K562 (cell line): ENCODE results near the gene FYB1. TPM values are rescaled to one million over a fixed set of nuclear protein-coding genes. Genes with fewer than 3 reads are reported as not detected.

Experiments
- ATAC-seq: fragments of 200-7000 bp; cut with Tn5 transposase; 3 replicates; pipeline ENCODE4 v1.9.1; 2020; ENCODE audit warnings: moderate library complexity
- BruUV-seq: library from RNA; stranded (reverse); fragments of 400-500 nt; replicated peaks from 2 replicates; lab custom pipeline; 2021; lab: Mats Ljungman, UMichigan
- CTCF ChIA-PET: fragments of 300-600 bp; formaldehyde crosslinking; extraction: SDS; loops from one replicate; lab custom pipeline; 2021; ENCODE audit warnings: low intra/inter-chr PET ratio; lab: Yijun Ruan, JAX
- POLR2A ChIA-PET: fragments of 300-600, 350-650 bp; sonication (Branson Sonifier 250); formaldehyde crosslinking; extraction: SDS; loops from one replicate; lab custom pipeline; 2021; ENCODE audit warnings: antibody characterized with exemption, inconsistent platforms; lab: Yijun Ruan, JAX
- DNase-seq, 4 experiments: peaks; one replicate each; pipeline versions ENCODE4 v3.0.0 to v3.0.0-alpha.2; 2011 to 2018; ENCODE audit warnings: low spot score in 3 of 4, mixed read lengths in 3 of 4; ENCODE audit errors: extremely low read depth in 1 of 4
- FAIRE-seq: peaks from 2 replicates; lab custom pipeline; 2011; peaks lifted over from hg19 to GRCh38; lab: Jason Lieb, UNC
- H2AFZ ChIP-seq: 2 replicates; pipeline ENCODE4 v1.6.0; 2011; ENCODE audit warnings: low read depth, low read length, control low read depth, inconsistent platforms
- H3K27ac ChIP-seq: fragments of 200-600 bp; 3 replicates; pipeline ENCODE4 v1.8.0; 2011; ENCODE audit warnings: low read depth, mild to moderate bottlenecking, control low read depth, inconsistent platforms, low read length, moderate library complexity, mixed read lengths; ENCODE audit errors: extremely low read depth
- H3K27me3 ChIP-seq, 2 experiments: fragments of 300-600 bp in 1 of 2; 2 replicates in 1 of 2; 3 replicates in 1 of 2; pipeline versions ENCODE4 v1.6.0 to v1.8.0; 2011; ENCODE audit warnings: inconsistent platforms in 2 of 2, low read length in 2 of 2, mild to moderate bottlenecking in 1 of 2, mixed read lengths in 1 of 2, moderate library complexity in 1 of 2; ENCODE audit not compliant: control insufficient read depth in 2 of 2, insufficient read depth in 2 of 2
- H3K36me3 ChIP-seq: fragments of 300-600 bp; 3 replicates; pipeline ENCODE4 v1.8.0; 2011; ENCODE audit warnings: mild to moderate bottlenecking, low read length, inconsistent platforms; ENCODE audit not compliant: control insufficient read depth, insufficient read depth
- H3K4me1 ChIP-seq, 2 experiments: fragments of 200-600 bp in 1 of 2; replicated peaks in 1 of 2; 2 replicates in 1 of 2; 3 replicates in 1 of 2; pipeline versions ENCODE4 v1.5.1 to v1.8.0; 2011; ENCODE audit warnings: inconsistent platforms in 2 of 2, low read length in 2 of 2, mild to moderate bottlenecking in 1 of 2, mixed read lengths in 1 of 2, moderate library complexity in 1 of 2; ENCODE audit not compliant: control insufficient read depth in 2 of 2, insufficient read depth in 2 of 2
- H3K4me2 ChIP-seq: 2 replicates; pipeline ENCODE4 v1.6.1; 2011; ENCODE audit warnings: low read length, control low read depth, inconsistent platforms, mixed read lengths; ENCODE audit not compliant: insufficient read depth
- H3K4me3 ChIP-seq: fragments of 200-600 bp; sonication (generic), shearing (Covaris generic); 2 replicates; pipeline ENCODE4 v1.5.1; 2016; ENCODE audit warnings: control low read depth, inconsistent platforms
- H3K79me2 ChIP-seq: fragments of 200-600 bp; 3 replicates; pipeline ENCODE4 v1.8.0; 2011; ENCODE audit warnings: low read length, inconsistent platforms; ENCODE audit not compliant: control insufficient read depth, insufficient read depth
- H3K9ac ChIP-seq, 2 experiments: 2 replicates each; pipeline versions ENCODE4 v1.6.0 to v1.6.1; 2011; ENCODE audit warnings: low read depth in 2 of 2, low read length in 2 of 2, control low read depth in 1 of 2, inconsistent platforms in 1 of 2, mild to moderate bottlenecking in 1 of 2, mixed read lengths in 1 of 2; ENCODE audit not compliant: insufficient read depth in 1 of 2
- H3K9me1 ChIP-seq: one replicate; pipeline ENCODE4 v1.6.0; 2011; ENCODE audit warnings: inconsistent platforms, mild to moderate bottlenecking, low read length, moderate library complexity; ENCODE audit not compliant: control insufficient read depth, insufficient read depth
- H3K9me3 ChIP-seq: replicated peaks from 2 replicates; pipeline ENCODE4 v1.5.1; 2011; ENCODE audit warnings: low read depth, low read length, inconsistent platforms; ENCODE audit not compliant: control insufficient read depth, insufficient read depth
- H4K20me1 ChIP-seq: replicated peaks from 2 replicates; pipeline ENCODE4 v1.6.1; 2011; ENCODE audit warnings: low read length, inconsistent platforms, mixed read lengths; ENCODE audit not compliant: control insufficient read depth, insufficient read depth
- ATF2 ChIP-seq: sonication (generic); formaldehyde crosslinking; IDR thresholded peaks from 2 replicates; pipeline ENCODE4 v1.8.1; 2022; ENCODE audit warnings: missing genetic modification reagents
- BACH1 ChIP-seq: fragments of 200-800 bp; sonication (Bioruptor generic); IDR thresholded peaks from 2 replicates; pipeline ENCODE4 v1.6.1; 2016; ENCODE audit warnings: missing genetic modification characterization, missing compliant biosample characterization
- CREB3 ChIP-seq: fragments of 450-650 bp; conservative IDR thresholded peaks from 2 replicates; pipeline ENCODE4 v1.6.1; 2016; ENCODE audit warnings: missing genetic modification characterization, low read depth, mild to moderate bottlenecking, missing compliant biosample characterization, moderate library complexity
- GATAD2B ChIP-seq: fragments of 450-650 bp; IDR thresholded peaks from 2 replicates; pipeline ENCODE4 v1.6.1; 2017; ENCODE audit warnings: mild to moderate bottlenecking, borderline replicate concordance
- HMG20B ChIP-seq: fragments of 250-450 bp; sonication (Bioruptor Pico); IDR thresholded peaks from 2 replicates; pipeline ENCODE4 v1.5.0; 2021; ENCODE audit warnings: mild to moderate bottlenecking
- PTTG1 ChIP-seq: fragments of 450-650 bp; IDR thresholded peaks from 2 replicates; pipeline ENCODE4 v1.6.1; 2016; ENCODE audit warnings: low read depth, mild to moderate bottlenecking, missing genetic modification characterization, missing compliant biosample characterization
- WGBS: fragments of 100-300 bp; shearing (Covaris generic); methylation state at CpG from one replicate; pipeline ENCODE4 v1.1.6; 2016; ENCODE audit warnings: low coverage, mixed read lengths; ENCODE audit not compliant: insufficient coverage; ENCODE audit errors: missing lambda C conversion rate; 5-methylcytosine and 5-hydroxymethylcytosine counted together
- in situ Hi-C: fragments of 300-500 bp; cut with MboI; formaldehyde crosslinking; loops from 4 replicates; pipeline ENCODE4 v1.15.0; 2018; ENCODE audit warnings: inconsistent platforms, mixed read lengths
- intact Hi-C: fragments of 100-400 bp; cut with micrococcal nuclease; formaldehyde crosslinking; loops from 2 replicates; pipeline ENCODE4 v1.14.2; 2022
- polyA plus RNA-seq, 8 experiments: library from polyadenylated mRNA; depleted of rRNA in 4 of 8; stranded (reverse) in 5 of 8; unstranded in 3 of 8; fragments of >200 nt; fragmentation: Nextera tagmentation in 2 of 8; fragmentation: Illumina TruSeq in 1 of 8; extraction: Ambion mirVana in 2 of 8; extraction: Trizol in 1 of 8; gene quantifications; 2 replicates each; pipeline versions ENCODE4 v1.2.1 to v1.2.3, GENCODE V29; 2011 to 2014; ENCODE audit warnings: inconsistent platforms in 1 of 8, missing spikeins in 1 of 8
- total RNA-seq, 7 experiments: library from RNA; depleted of rRNA in 6 of 7; stranded (reverse); fragments of >200 nt in 6 of 7; fragmentation: Illumina TruSeq in 2 of 7; extraction: Trizol in 2 of 7; gene quantifications; 2 replicates each; pipeline versions ENCODE4 v1.2.1 to v1.2.3, GENCODE V29; 2011 to 2021; ENCODE audit warnings: low replicate concordance in 1 of 7

The FYB1 gene
- total and polyA plus RNA-seq, 9 of the 15 experiments (the other 6 are each of a cell fraction or from before 2014, with no cell fraction given): 4.7 to 31.5 (median 9.7) TPM

GRCh38 chr5:39064450-39064849 lies 154.9 kb downstream of the FYB1 start:
- FAIRE-seq (no peak), ATAC-seq (no peak), DNase-seq (no peak)
- no peaks in the 10 kb centered on the region for H3K9me1 ChIP-seq
- no peak overlapping the region for H3K4me3 ChIP-seq
- H3K79me2 ChIP-seq: peaks cover 100% of the 10 kb centered on the region
- BruUV-seq: no TSS peak
- H3K27ac ChIP-seq: no peak overlapping the region
- in situ Hi-C loops: no loop called here
- no peak overlapping the region for H3K4me2 ChIP-seq
- peaks cover 48% of the 10 kb centered on the region for H3K36me3 ChIP-seq
- no peaks in the 10 kb centered on the region for H3K27me3 ChIP-seq
- intact Hi-C loops: no loop called here
- WGBS: 98% methylated on average over 3 of the region's 3 CpGs
- no peak for TF ChIP-seq HMG20B (CRISPR knock-in tag)
- no peak for TF ChIP-seq GATAD2B
- no peak for TF ChIP-seq ATF2
- no peak for TF ChIP-seq BACH1 (tag)
- TF ChIP-seq PTTG1 (tag): no peak
- no peak for TF ChIP-seq CREB3 (tag)
- no peaks in the 10 kb centered on the region for H4K20me1 ChIP-seq
- no peaks in the 10 kb centered on the region for H3K4me1 ChIP-seq
- CTCF ChIA-PET: no interaction called here
- H3K9ac ChIP-seq: no peak overlapping the region
- peaks cover 9% of the 10 kb centered on the region for H3K9me3 ChIP-seq
- no peak overlapping the region for H2AFZ ChIP-seq
- POLR2A ChIA-PET: no interaction called here
